DMS 273 treated with DMSO at 0.1 percent for 48 hours (cell line): ENCODE measurements around the gene CDK6.

Experiments used
- DNase-seq: peaks from one replicate; lab custom pipeline; 2025; lab: John Stamatoyannopoulos, UW

Gene CDK6

DNA sequence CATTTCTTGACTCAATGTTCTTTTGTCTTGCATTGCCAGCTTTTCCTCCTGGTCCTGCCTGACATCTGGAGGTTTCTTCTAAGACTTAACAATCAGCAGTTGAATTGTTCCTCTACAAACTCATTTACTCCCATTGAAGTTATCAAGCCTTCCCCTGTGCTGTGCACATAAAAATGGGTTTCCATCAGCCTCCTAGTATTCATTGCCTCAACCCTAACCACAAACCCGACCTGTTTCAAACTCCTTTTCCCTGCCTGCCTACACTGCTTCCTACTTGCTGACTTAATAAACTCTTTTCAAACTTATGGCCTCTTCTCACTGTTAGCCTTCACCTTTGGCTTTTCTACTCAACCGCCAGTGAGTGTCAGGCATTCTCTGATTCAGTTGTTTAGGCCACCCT lies 9.4 kb upstream of the CDK6 start:
- DNase-seq = no peak

GRCh38 chr7:92843781-92844180 lies 7.4 kb upstream of the CDK6 start:
- DNase-seq = no peak

DNA sequence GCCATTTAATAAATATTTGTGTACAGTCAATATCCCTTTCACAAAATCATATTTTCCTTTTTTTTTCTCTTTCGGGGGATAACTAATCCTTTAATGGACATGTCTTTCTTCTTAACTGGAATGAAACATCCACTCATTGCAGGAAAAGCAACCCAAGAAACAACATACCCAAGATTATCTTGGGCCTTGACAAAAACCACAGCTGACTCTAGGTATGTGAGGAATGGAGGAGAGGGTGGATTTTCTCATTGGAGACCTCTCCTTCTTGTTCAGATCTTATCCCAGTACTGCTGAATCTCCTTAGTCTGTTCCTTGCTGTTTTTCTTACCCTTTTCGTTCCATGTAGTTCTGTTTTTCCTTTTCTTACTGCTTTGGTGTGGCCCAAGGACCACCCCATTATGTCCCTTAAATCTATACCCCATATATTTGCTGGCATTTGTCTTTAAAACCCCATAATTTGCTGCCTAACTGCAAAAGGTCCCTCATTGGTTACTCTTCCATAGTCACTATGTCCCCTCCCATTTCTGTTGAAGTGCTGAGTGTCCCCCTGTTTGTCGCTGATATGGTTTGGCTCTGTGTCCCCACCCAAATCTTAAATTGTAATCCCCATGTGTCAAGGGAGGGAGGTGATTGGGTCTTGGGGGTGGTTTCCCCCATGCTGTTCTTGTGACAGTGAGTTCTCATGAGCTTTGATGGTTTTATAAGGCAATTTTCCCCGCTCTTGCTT lies 6.8 kb upstream of the CDK6 start:
- no peak for DNase-seq

GRCh38 chr7:92841192-92841591 lies 4.8 kb upstream of the CDK6 start:
- no peak for DNase-seq

DNA sequence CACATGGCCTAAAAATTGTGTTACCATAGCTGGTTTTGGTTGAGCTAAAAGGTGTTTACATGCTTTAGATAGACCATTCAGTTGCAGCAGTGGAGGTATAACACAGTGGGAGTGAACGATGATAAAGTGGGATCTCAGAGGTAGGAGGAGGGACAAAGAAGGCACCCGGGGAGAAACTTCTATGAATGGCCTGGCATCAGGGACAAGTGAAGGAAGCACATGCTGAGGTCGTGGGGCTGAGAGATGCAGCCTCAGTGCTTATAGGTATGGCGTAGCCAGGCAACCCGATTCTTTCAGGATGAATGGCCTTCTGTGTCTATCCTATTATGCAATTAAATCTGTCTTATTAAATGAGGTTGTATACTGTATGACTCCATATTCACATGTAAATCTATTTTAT lies 3.9 kb upstream of the CDK6 start:
- DNase-seq = no peak

- no peak for DNase-seq
Observed at GRCh38 chr7:92839901-92840300, 3.5 kb upstream of the CDK6 start.

- no peak for DNase-seq
Observed at GRCh38 chr7:92838934-92839333, 2.6 kb upstream of the CDK6 start.

- no peak for DNase-seq
Observed at GRCh38 chr7:92837000-92837749, 802 bp upstream of the CDK6 start.

- DNase-seq = peak; percentile 45
Observed at GRCh38 chr7:92835851-92836488, 403 bp downstream of the CDK6 start.

GRCh38 chr7:92835261-92835850 lies 1.0 kb downstream of the CDK6 start:
- DNase-seq = peak; percentile 58

- no peak for DNase-seq
Observed at GRCh38 chr7:92834507-92835260, 1.7 kb downstream of the CDK6 start.

GRCh38 chr7:92833766-92834506 lies 2.4 kb downstream of the CDK6 start:
- peak; percentile 82 for DNase-seq

DNA sequence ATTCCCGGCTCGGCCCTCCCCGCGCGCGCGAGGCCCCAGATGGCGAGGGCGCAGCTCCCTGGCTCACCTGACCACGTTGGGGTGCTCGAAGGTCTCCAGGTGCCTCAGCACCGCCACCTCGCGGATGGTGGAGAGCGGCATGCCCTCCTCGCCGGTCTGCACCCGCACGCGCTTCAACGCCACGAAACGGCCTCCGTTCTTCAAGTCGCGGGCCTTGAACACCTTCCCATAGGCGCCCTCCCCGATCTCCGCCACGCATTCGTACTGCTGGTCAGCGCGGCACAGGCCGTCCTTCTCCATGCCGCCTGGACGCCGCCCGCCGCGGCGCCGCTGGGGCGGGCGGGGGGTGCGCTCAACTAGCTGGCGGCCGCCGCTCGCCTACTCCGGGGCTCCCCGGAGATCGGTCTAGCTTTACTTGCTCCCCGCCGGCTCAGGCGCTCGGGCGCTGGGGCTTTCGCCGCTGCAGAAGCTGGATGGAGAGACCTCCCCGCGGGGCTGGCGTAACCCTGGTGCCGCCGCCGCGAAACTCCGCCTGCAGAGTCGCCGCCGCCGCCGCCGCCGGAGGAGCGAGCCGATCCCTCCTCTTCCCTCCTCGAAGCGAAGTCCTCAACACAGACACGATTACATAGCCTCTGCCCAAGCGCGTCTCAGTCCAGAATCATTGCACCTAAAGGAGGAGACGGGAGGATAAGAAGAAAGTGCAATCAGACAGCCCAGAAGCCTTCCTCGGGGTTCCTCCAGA lies 3.2 kb downstream of the CDK6 start:
- peak; percentile 77 for DNase-seq

GRCh38 chr7:92832534-92833023 lies 3.8 kb downstream of the CDK6 start:
- DNase-seq = no peak

DNA sequence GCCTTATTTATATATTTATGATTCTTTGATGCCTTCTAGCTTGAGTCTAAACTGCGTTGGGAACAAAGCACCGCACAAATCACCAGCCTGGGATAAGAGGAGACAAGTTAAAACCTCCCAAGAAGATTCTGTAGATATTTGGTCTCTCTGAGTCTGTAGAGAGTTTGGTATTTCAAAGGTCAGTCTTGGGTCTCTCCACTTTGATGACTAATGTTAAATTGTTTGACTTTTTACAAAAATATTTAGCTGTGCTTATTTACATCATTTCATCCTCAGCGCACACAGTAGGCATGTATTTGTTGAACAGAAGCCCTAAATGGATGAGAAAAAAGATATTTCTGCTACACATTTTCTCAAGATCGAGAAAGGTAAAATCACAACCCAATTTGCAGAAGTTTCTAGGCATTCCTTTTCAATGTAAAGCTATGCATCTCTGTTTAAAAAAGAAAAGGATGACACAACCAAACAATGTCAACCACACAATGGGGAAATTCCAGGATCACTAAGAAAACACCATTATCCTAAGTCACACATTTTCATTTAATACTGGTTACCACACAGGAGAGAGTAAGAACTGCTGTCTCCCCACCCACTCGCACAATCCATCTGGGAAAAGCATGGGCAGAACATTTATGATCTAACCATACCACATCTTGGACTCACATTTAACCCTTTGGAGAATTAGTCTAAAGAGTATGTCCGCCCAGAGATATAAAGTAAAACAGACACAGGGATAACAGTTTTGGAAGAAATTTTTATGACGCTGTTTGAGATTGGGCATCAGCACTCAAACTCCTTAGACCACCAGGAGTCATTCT lies 4.4 kb downstream of the CDK6 start:
- DNase-seq = no peak

- no peak for DNase-seq
Observed at GRCh38 chr7:92830532-92831110, 5.8 kb downstream of the CDK6 start.

GRCh38 chr7:92830027-92830426 lies 6.3 kb downstream of the CDK6 start:
- DNase-seq = no peak

GRCh38 chr7:92827464-92828120 lies 8.8 kb downstream of the CDK6 start:
- no peak for DNase-seq
